Sigmoid colon (tissue), 4 donors: ENCODE measurements around the gene VAMP1.

Source experiments
- CTCF ChIP-seq, 4 experiments: fragments of 450-650 bp in 3 of 4; fragments of 200-600 bp in 1 of 4; IDR thresholded peaks; one replicate each; pipeline ENCODE4 v1.5.1; 2016 to 2019; ENCODE audit warnings: antibody characterized with exemption in 4 of 4, mild to moderate bottlenecking in 3 of 4, moderate library complexity in 2 of 4
- EP300 ChIP-seq, 4 donors: sonication (generic); formaldehyde crosslinking; IDR thresholded peaks; one replicate each; pipeline ENCODE4 v1.6.1; 2017; ENCODE audit warnings: antibody characterized with exemption in 4 of 4
- POLR2A ChIP-seq, 2 donors: fragments of 450-650 bp; IDR thresholded peaks; one replicate each; pipeline ENCODE4 v1.6.1; 2016; ENCODE audit warnings: antibody characterized with exemption in 2 of 2, mild to moderate bottlenecking in 2 of 2, moderate library complexity in 2 of 2
- POLR2AphosphoS5 ChIP-seq, 4 donors: sonication (generic); formaldehyde crosslinking; IDR thresholded peaks; one replicate each; pipeline ENCODE4 v1.6.1; 2017; ENCODE audit warnings: antibody characterized with exemption in 4 of 4

GRCh38 chr12:6418796-6419195, 51.7 kb downstream of the VAMP1 start:
- TF ChIP-seq POLR2A (IDR thresholded peaks at IDR 0.05) = no peak
- no peak for TF ChIP-seq CTCF (IDR thresholded peaks at IDR 0.05)
- TF ChIP-seq POLR2AphosphoS5 (IDR thresholded peaks at IDR 0.05) = no peak
- no peak for TF ChIP-seq EP300 (IDR thresholded peaks at IDR 0.05)
